Ascending aorta (tissue), 2 donors: ENCODE data around the gene SV2C. TPM values are rescaled to one million over a fixed set of nuclear protein-coding genes. Genes with fewer than 3 reads are reported as not detected.

Experiments used
- DNase-seq, 2 donors: peaks; one replicate each; pipeline ENCODE4 v3.0.0-alpha.2; 2019; ENCODE audit warnings: low spot score in 2 of 2
- H3K27ac ChIP-seq, 2 donors: fragments of 200-600 bp; sonication (generic); one replicate each; pipeline ENCODE4 v1.5.1; 2016 to 2017; ENCODE audit warnings: mild to moderate bottlenecking in 1 of 2
- H3K27me3 ChIP-seq: fragments of 200-600 bp; sonication (generic); one replicate; pipeline ENCODE4 v1.5.1; 2017
- H3K36me3 ChIP-seq, 2 donors: fragments of 200-600 bp; sonication (generic); one replicate each; pipeline ENCODE4 v1.5.1; 2016
- H3K4me1 ChIP-seq, 2 donors: fragments of 200-600 bp; sonication (generic); one replicate each; pipeline ENCODE4 v1.5.1; 2016 to 2017; ENCODE audit warnings: mild to moderate bottlenecking in 1 of 2
- H3K4me3 ChIP-seq, 2 donors: fragments of 200-600 bp; sonication (generic); one replicate each; pipeline ENCODE4 v1.5.1; 2016 to 2017; ENCODE audit warnings: mild to moderate bottlenecking in 1 of 2
- H3K9me3 ChIP-seq, 2 donors: fragments of 200-600 bp; sonication (generic); one replicate each; pipeline ENCODE4 v1.5.1; 2016
- intact Hi-C: fragments of 100-400 bp; cut with DNase I; formaldehyde crosslinking; loops from one replicate; pipeline ENCODE4 v1.15.1; 2023
- total RNA-seq: library from RNA; depleted of rRNA; stranded (reverse); fragments of >200 nt; gene quantifications from one replicate; pipeline ENCODE4 v1.1.0, GENCODE V29; 2016
- TF ChIP-seq, protein P1 (sequence below), 3 experiments: fragments of 200-600 bp in 2 of 3; fragments of 450-650 bp in 1 of 3; sonication (generic) in 2 of 3; IDR thresholded peaks; one replicate each; pipeline ENCODE4 v1.5.1; 2016 to 2019; ENCODE audit warnings: antibody characterized with exemption in 3 of 3, mild to moderate bottlenecking in 1 of 3, moderate library complexity in 1 of 3

SV2C gene
- total RNA-seq, 1 donor from 2014 or later = not detected

DNA sequence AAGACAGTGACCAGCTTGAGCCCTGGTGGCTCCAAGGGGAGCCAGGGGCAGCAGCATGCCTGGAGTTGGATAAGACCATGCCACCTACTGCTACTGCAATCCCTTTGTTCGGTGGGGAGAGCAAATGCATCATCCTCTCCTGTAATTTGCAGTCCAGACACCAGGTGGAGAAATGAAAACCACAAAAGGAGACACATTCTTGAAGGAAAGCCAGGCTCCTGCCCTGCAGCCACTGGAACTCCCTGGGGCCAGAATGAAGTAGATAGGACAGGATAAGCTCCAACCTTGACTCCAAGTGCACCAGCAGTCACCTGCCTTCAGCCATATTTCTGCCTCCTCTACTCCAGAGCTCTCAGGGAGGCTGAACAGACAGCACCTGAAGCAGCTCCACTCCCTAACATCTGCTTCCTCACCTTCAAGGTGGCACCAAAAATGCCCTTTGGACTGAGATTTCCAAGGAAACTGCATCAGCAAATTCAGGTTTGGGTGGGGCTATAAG is 254.8 kb downstream of the SV2C start:
- no peaks in the 10 kb centered on the region for H3K9me3 ChIP-seq
- no peak overlapping the region for H3K27ac ChIP-seq
- intact Hi-C loops = no loop called here
- H3K27me3 ChIP-seq = no peaks in the 10 kb centered on the region
- TF ChIP-seq, protein P1, sequence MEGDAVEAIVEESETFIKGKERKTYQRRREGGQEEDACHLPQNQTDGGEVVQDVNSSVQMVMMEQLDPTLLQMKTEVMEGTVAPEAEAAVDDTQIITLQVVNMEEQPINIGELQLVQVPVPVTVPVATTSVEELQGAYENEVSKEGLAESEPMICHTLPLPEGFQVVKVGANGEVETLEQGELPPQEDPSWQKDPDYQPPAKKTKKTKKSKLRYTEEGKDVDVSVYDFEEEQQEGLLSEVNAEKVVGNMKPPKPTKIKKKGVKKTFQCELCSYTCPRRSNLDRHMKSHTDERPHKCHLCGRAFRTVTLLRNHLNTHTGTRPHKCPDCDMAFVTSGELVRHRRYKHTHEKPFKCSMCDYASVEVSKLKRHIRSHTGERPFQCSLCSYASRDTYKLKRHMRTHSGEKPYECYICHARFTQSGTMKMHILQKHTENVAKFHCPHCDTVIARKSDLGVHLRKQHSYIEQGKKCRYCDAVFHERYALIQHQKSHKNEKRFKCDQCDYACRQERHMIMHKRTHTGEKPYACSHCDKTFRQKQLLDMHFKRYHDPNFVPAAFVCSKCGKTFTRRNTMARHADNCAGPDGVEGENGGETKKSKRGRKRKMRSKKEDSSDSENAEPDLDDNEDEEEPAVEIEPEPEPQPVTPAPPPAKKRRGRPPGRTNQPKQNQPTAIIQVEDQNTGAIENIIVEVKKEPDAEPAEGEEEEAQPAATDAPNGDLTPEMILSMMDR (IDR thresholded peaks at IDR 0.05) = peak in 1 of 3 experiments; percentile 10
- no peaks in the 10 kb centered on the region for H3K4me1 ChIP-seq
- no peaks in the 10 kb centered on the region for H3K36me3 ChIP-seq
- no peak overlapping the region for H3K4me3 ChIP-seq
- no peak for DNase-seq

DNA sequence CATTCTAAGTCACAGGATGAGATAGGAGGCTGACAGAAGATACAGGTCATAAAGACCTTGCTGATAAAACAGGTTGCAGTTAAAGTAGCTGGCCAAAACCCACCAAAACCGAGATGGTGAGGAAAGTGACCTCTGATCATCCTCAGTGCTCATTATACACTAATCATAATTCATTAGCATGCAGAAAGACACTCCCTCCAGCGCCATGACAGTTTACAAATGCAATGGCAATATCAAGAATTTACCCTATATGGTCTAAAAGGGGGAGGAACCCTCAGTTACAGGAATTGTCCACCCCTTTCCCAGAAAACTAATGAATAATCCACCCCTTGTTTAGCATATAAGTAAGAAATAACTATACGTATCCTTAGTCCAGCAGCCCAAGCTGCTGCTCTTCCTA is 256.7 kb downstream of the SV2C start:
- no peaks in the 10 kb centered on the region for H3K4me1 ChIP-seq
- intact Hi-C loops = no loop called here
- no peaks in the 10 kb centered on the region for H3K36me3 ChIP-seq
- no peak for DNase-seq
- TF ChIP-seq, protein P1 (IDR thresholded peaks at IDR 0.05) = no peak
- no peak overlapping the region for H3K4me3 ChIP-seq
- no peaks in the 10 kb centered on the region for H3K27me3 ChIP-seq
- H3K9me3 ChIP-seq = no peaks in the 10 kb centered on the region
- no peak overlapping the region for H3K27ac ChIP-seq

DNA sequence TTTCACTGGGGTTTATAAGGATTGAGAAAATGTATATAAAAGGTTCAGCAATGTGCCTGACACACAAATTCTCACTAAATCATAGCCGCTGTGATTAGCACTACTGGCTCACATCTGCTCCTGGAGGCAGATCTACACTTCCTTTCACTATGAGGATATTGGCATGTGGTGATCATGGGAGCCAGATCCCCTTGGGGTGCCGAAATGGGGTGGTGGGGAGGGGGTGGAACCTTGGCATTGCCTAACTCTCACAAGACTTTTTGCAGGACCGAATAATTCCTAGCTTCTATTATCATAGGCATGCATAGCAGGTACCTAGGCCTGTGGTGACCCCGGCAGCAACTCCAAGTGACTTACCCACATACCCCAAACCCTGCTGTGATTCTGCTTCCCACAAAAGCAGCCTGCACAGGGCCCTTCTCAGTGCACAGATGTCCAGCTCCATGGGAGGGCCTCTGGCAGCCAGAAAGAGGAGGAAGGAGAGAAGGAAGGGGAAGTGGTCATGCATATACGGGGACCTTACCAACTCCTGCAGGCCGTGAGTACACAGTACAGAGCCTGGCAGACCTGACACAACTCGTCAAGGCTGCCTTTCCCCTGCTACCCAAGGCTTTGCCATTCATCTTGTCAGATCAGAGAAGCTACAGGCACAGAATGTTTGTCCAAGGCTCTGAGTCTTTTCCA is 258.6 kb downstream of the SV2C start:
- Histone ChIP-seq H3K27ac (no peak overlapping the region), H3K27me3 (no peaks in the 10 kb centered on the region), H3K36me3 (no peaks in the 10 kb centered on the region), H3K4me1 (no peaks in the 10 kb centered on the region), H3K9me3 (no peaks in the 10 kb centered on the region), H3K4me3 (no peak overlapping the region)
- TF ChIP-seq, protein P1 (IDR thresholded peaks at IDR 0.05) = no peak
- no peak for DNase-seq
- intact Hi-C loops = no loop called here

DNA sequence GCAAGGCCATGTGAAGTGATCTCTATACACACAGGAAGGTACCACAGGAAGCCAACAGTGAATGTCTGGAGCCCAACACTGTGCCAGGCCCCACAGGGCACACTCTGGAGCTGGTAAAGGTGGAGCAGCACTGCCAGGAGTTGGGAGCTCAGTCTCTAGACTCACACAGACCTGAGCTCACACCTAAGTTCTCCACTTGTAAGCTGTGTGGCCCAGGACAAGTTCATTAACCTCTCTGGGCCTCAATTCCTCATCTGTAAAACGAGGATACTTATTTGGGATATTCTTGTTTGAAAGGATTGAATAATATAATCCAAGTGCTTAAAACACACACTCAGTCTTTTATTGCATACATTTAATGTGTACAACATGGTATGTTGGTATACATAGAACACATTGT is 259.3 kb downstream of the SV2C start:
- intact Hi-C loops = no loop called here
- TF ChIP-seq, protein P1 (IDR thresholded peaks at IDR 0.05) = no peak
- no peak for DNase-seq
- Histone ChIP-seq H3K9me3 (no peaks in the 10 kb centered on the region), H3K4me1 (no peaks in the 10 kb centered on the region), H3K27me3 (no peaks in the 10 kb centered on the region), H3K4me3 (no peak overlapping the region), H3K27ac (no peak overlapping the region), H3K36me3 (no peaks in the 10 kb centered on the region)

DNA sequence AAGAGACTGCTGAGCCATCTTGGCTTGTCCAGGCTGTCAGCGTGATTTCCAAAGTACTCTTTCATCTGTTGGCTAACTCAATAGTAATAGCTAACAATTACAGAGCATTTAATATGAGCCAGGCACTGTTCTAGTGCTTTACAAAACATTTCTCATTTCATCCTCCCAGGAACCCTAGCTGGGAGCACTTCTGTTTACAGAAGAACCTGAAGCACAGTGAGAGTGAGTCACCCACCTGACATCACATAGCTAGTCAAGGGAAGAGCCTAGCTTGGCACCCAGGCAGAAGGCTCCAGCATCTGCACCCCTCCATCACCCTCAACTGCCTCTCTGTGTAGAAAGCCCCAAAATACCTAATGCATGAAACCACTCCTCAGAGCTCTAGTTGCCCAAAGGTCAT is 262.4 kb downstream of the SV2C start:
- Histone ChIP-seq H3K9me3 (no peaks in the 10 kb centered on the region), H3K4me3 (no peak overlapping the region), H3K4me1 (no peaks in the 10 kb centered on the region), H3K27me3 (no peaks in the 10 kb centered on the region), H3K36me3 (no peaks in the 10 kb centered on the region), H3K27ac (no peak overlapping the region)
- intact Hi-C loops = no loop called here
- DNase-seq = no peak
- TF ChIP-seq, protein P1 (IDR thresholded peaks at IDR 0.05) = no peak
